Dermis blood vessel endothelial cell (primary cell): Measurements from ENCODE around the gene GAB2. TPM values are rescaled to one million over a fixed set of nuclear protein-coding genes. Genes with fewer than 3 reads are reported as not detected.
A peak's percentile ranks its signal among the peaks of the same experiment; 100 is the strongest.

Source experiments
- DNase-seq: peaks from one replicate; pipeline ENCODE4 v3.0.0; 2010
- total RNA-seq: library from RNA; depleted of rRNA; stranded (reverse); fragments of >200 nt; gene quantifications from 2 replicates; pipeline ENCODE4 v1.2.3, GENCODE V29; 2014

The GAB2 gene
- total RNA-seq, 1 donor from 2014 or later: 19.4 TPM

DNA sequence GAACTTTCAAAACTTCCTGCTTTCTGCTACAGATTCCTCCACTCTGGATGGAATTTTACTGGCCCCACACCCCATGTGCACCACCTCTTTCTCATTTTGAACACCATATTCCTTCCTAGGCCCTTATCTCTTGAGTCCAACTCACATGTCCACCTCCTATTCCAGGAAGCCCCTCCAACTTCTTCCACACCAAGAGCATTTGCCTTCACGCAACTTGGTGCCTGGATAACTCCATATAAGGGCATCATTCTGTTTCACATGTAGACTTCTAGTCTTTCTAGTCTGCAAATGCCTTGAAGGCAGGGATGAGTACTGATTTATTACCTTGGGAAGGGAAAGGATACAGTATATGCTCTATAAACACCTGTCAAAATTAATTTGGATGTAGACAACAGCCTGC is 17.5 kb downstream of the GAB2 start:
- DNase-seq: no peak

DNA sequence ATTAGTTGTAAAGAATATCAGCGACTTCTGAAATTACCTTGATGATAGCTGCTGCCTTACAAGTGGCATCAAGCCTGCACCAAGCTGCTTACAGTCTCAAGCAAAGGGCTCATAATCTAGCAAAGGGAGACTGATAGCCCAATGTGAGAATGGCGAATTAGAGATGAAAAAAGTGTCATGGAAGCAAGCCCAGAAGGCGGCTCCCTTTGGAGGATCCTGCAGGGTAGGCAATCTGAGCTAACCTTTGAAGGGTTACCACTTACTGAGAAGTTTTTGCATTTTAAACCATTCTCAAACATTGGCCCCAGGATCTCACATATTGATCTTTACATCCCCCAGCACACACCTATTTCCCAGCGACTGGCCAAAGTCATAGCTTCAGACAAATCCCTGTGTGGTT is 18.5 kb downstream of the GAB2 start:
- DNase-seq: no peak

DNA sequence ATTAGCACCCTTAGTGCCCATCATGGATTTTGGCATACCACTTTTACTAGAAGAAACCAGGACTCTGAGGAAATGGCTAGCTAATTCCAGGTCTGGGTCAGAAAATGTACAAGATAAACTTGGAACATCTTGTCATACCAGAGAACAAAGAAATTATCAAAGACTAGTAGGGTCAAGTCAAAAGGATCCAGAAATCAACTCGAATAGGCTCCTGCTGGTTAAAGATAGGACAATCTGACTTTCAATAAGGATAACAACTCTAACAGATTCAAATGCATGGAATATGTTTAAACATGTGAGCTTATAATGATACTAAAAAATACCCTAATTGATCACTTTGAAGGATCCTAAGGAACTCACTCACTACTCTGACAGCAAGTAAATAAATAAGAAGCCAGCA is 18.9 kb downstream of the GAB2 start:
- DNase-seq: no peak

DNA sequence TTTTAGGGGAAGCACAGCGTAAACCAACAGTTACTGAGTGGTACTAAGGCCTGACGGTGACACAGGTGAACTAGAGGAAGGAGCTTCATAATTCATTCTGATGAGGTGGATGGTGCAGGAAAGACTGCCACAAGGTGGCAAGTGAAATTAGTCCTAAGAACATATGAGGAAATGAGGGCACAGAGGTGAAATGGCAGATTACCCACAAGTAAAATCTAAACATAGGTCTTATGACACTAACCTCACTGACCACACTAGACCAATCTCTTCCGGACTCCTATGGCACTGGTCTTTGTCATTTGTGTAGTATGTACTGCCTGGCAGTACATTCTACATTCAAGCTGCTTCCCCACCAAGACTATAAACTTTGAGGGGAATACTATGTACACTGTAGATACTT is 20.2 kb downstream of the GAB2 start:
- no peak for DNase-seq

DNA sequence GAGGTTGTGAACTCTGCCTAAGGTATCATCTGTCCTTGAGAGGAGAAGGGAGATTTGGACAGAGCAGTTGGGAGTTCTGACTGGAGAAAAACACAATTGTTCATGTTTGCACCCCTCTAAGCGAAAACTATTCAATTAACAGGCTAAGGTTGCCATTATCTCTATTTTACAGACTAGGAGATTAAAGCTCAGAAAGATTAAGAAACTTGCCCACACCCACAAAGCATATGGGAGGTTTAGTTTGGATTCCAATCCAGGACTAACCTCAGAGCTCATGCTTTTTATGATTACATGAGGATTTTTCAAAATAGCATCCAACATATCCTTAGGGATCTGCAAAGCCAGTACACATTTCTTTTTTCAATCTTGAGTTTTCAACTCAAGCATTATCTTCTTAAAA is 22.0 kb downstream of the GAB2 start:
- DNase-seq: no peak

DNA sequence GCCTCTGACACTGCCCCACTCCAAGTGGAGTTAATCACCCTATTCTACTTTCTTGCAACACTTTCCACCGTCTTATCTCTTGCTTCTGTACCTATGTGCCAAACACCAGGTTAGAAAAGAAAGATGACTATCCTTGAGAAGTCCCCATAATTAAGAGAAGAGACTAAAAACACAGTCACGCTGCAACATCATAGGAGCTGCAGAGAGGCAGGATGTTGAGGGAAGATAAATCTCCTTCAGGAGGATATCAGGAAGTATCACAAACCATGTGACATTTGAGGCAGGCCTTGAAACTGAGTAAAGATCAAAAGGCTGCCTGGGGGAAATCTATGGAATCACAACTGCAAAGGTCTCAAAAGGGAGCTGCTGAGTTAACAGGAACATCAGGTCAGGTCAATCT is 24.8 kb downstream of the GAB2 start:
- no peak for DNase-seq

DNA sequence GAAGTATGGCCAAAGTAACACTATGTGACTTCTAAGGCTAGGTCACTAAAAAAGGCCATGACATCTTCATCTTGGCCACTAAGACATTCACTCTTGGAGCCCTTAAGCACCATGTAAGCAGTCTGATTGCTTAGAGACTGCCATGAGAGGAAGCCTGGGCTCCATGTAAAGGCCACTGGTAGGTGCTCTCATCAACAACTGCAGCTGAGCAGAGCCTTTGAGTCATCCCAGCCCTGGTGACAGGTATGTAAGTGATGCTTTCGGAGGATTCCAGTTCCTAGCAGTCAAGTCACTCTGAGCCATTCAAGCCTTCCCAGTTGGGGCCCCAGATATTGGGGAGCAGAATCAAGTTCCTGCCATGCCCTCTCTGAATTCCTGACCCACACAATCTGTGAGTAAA is 26.2 kb downstream of the GAB2 start:
- no peak for DNase-seq

DNA sequence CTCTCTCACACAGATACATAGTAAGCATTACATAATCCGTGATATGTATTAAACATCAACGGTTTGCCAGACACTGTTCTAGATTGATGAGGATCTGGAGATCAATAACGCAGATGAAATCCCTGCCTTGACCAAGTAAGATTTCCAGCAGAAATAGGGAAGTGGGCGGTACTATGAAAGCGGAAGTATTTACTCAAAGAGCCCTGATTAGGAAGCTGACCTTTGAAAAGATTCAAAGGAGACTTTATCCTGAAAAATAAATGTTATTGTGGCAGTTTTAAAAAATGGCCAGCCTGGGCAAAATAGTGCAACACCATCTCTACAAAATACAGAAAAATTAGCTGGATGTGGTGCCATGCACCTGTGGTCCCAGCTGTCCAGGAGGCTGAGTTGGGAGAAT is 26.8 kb downstream of the GAB2 start:
- peak; percentile 9 for DNase-seq

DNA sequence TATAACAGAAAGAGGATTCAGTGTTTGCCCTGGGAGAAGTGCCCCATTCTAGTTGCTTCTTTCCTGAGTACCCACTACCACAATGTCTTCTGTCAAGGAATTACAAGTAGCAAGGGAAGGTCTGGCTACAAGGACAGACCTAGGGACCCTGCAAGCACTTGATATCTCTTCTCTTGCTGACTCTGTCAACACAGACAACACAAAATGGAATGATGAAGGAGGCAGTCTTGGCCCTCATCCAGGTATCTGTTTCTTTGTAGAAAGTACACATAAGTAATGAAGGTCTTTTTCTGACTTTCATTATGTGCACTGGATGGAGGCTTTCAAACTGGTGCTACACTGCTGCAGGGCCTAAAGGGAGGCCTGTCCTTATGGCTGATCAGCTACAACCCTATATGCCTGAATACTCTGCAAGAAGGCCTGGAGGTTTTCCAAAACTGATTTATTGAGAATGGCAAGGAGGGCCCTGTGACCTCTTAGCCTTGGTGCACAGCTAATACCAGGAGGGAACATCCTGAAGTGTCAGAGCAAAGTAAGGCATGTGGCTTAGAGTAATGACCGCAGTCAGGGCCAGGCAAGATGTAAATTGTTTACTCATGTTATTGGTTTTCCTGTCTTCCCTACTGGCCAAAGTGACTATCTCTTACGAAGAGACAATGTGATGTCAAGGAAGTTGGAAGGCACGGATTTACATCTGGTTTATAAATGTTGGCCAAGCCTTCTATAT is 31.2 kb downstream of the GAB2 start:
- no peak for DNase-seq

DNA sequence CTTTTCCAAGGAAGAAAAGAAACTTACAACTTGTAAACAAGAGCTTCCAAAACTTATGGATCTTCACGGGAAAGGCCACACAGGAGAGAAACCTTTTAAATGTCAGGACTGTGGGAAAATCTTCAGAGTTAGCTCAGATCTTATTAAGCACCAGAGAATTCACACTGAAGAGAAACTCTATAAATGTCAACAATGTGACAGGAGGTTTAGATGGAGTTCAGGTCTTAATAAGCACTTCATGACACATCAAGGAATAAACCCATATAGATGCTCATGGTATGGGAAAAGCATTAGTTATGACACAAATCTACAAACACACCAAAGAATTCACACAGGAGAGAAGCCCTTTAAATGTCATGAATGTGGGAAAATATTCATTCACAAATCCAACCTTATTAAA is 32.4 kb downstream of the GAB2 start:
- no peak for DNase-seq

DNA sequence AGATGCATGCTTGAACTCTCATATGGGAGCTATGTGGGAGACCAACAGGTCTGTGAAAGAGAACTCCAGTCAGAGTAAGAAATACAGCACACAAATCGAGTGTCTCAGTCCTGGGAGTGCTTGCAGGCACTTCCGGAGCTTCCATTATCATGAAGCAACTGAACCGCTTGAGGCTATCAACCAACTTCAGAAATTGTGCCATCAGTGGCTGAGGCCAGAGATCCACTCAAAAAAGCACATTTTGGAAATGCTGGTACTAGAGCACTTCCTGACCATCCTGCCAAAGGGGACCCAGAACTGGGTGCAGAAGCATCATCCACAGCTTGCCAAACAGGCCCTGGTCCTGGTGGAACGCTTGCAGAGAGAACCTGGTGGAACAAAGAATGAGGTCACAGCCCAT is 33.4 kb downstream of the GAB2 start:
- DNase-seq: no peak

DNA sequence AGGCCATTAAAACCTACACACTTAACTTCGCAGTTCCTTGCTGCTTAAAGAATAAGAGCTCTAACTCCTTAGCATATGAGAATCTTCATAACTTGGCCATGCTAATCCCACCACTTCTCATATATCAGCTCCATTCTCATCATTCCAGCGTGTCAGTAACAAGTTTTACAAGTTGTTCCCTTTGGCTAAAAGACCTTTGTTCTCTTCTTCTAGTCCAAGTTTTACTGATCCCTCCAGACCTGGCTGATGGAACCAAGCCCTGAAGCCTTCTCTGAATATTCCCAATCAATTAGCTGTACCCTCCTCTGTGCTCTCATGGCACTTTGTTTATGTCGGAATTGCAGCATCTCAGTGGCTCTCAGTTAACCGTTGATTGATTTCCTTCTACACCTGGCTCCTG is 35.8 kb downstream of the GAB2 start:
- DNase-seq: no peak

DNA sequence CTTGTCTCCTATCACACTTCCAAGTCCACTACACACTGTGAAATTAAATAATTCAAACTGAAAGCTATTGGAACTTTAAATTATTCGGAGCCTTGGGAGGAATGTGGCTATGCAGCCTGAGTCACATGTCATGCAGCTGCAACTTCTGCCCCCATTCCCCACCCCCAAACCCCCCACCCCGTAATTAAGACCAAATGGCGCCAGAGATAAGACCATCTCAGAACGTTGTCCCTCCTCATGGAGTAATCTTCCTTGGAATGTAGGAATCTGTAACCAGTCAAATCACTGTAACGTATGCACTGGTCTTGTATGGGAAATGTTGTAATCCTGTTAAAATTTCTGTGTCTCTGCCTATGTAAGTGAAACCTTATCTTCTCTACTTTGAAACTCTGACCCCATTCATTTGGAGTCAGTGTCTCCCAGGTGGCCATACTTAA is 37.0 kb downstream of the GAB2 start:
- no peak for DNase-seq

DNA sequence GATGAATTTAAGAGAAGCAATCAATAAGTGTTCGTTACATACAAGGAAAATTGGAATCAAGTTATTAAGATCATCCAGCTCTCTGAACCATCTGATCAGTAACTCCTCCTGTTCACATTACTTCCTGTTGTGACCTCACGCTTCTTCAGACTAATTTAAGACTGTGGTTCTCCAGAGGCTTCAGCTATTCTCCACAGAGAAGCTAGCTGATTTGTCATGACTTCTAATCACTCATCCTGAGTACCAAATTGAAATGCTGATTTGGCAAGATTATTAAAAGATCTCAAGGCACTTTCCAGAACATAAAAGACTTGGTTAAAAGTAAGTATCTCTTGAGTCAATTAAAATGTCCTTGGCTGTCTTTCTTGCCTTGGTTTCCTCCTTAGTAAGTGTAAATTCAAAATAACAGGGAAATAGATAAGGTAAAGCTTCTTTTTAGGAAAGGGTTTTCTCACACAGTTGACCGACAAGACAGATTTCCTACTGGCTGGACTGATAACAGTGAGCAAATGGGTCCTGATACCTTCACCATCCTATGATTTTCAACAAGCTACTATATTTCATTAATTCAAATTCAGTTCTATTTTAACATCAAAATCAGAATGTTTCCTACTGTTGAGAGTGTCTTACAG is 38.5 kb downstream of the GAB2 start:
- DNase-seq: no peak

DNA sequence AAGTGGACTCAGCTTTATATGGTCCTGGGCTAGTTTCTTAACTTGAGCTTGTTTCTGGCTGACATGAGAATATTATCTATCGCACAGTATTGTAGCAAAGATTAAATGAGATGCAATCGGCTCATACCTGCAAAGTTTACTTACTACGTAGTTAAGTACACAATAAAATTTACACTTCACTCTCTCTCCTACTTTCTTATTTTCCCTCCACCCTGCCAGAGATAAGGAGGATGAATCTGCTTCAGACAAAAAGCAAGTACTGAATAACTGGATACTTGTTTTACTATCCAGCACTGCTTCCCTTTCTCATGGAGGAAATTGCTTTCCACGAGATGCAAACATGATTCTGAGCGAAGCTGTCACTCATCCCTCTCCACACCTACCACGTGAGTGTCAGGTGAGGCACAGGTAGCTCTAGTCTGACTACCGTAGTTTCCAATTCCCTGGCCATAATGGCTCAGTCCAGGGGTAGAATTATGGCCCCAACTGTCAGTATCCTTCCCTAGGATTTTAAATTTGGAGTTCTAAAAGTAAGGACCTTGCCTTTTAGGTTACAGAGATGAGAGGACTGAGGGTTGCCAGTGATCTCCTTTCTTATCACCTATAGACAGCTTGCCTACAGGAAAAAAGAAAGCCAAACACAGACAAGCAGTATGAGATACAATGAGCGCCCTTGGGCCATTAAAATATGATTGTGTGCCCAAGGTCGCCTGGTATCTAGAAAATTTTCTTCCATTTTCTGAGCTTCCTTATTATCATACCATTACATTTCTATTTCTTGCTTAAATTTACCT is 39.8 kb downstream of the GAB2 start:
- DNase-seq: no peak

DNA sequence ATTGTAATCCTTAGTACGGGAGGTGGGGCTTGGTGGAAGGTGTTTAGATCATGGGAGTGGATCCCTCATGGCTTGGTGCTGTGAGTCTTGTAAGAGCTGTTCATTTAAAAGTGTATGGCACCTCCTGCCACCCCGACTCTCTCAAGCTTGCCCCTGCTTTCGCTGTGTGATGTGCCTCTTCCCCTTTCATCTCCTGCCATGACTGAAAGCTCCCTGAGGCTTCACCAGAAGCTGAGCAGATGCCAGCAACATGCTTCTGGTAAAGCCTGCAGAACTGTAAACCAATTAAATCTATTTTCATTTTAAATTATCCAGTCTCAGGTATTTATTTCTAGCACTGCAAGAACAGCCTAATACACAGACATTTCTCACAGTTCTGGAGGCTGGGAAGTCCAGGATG is 40.8 kb downstream of the GAB2 start:
- no peak for DNase-seq

DNA sequence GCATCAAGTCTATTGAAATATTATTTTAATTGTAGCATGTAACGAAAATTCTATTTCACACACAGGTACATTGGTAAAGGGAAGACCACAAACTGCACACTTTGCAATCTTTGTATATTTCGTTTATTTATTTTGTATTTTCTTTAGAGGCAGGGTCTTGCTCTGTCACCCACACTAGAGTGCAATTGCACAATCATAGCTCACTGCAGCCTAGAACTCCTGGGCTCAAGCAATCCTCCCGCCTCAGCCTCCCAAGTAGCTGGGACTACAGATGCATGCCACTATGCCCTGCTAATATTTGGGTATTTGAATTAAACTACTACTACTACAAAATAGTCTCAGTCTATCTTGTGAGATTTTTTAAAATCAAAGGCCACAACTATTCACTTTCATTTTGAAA is 42.7 kb downstream of the GAB2 start:
- no peak for DNase-seq

DNA sequence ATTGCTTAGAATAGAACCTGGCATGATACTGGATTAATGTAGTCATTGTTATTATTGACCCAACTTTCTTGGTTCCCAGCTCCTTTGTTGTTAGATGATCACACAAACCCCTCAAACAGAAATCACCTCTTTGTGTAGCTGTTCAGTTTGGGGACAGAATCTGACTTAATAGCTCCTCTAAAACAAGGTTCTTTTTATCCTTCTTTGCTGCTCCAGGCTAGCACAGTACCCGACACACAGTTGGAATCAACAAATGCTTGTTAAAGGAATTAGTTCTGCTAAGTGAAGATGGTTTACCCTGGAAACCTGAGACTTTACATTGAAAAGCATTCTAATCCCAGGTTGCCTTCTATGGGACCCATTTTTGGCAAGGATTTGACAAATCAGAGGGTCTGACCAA is 43.9 kb downstream of the GAB2 start:
- DNase-seq: no peak

DNA sequence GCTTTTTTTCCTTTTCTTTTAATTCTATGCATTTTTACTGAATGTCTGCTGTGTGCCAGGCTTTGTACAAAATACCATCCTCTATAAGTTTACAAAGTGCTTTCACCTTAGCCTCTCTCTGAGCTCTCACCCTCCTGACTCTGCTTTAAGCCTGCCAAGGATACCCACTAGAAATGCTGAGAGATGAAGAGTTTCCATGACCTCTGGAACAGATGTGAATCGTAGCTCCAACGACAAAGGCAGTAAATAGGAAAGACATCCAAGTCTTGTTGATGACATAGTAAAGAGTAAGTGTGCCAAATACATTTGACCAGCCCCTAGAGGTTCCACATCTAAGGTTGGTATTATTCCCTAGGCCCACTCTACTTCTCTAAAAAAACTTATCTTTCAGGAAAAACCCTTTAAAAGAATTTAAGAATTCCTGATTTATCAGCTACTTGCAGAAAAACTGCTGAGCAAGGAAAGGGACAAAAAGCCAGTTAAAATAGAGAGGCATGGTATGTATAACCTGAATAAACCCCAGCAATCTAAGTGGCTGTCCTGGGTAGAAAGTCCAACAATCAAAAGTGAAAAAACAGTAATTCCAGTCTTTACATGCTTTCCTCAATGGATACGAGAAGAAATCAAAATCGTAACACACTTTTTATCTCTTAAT is 45.4 kb downstream of the GAB2 start:
- no peak for DNase-seq

DNA sequence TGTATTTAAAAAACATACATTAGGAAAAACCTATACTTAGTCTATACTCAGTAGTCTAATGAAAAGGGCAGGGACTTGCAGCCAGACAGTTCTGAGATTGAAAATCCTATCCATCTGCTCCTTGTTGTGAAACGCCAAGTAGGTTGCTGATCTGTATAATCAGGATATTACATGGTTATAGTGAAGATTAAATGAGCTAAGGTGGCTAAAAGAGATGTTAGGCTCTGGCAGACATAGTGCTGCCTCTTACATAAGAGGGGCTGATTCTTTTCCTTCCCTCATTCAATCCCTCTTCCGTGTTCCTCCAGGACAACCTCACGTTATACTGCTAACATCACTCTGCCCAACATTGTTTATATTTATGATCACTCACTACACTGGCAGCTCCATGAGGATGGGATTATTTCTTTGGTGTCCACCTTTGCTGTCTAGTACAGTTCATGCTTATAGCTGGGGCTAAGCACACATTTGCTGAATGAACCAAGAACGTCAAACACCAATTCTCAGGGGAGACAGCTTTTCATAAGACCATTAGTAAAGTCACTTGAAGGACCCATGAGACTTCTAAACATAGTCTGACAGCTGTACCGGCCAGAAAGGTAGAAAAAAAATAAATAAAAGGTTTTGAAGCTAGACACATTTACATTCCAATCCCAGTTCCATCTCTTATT is 46.3 kb downstream of the GAB2 start:
- DNase-seq: no peak

DNA sequence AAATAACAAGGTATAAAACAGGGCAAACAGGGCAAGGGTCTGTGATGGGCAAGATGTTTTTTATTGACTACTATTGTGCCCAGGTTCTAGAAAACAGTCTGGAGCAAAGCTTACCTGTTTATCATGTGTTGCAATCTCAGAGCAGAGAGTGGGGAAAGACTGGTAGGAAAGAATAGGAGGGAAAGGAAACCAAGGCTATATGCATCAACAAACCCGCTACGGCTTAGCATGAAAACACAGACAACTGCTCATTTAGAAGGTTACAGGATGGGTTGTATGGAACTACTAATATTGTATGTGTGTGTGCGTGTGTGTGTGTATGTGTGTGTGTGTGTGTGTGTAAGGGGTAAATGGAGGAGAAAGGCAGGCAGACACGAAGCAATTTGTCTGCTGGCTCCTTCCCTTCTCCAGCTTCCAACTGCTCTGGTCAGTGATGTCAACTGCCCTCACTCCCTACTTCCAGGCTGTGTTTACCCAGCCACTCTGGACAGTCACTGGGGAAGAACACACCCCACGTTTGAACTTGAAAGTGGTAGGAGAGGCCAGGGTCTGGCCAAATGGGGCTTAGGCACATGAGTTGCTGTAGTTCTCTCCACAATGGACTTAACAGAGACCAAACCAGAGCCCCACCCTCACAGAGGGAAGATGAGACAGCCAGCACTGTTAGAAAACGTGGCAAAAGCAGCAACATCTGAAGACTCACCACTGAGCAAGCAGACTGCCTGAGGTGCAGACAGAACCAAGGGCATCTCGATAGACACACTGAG is 47.0 kb downstream of the GAB2 start:
- peak; percentile 31 for DNase-seq

DNA sequence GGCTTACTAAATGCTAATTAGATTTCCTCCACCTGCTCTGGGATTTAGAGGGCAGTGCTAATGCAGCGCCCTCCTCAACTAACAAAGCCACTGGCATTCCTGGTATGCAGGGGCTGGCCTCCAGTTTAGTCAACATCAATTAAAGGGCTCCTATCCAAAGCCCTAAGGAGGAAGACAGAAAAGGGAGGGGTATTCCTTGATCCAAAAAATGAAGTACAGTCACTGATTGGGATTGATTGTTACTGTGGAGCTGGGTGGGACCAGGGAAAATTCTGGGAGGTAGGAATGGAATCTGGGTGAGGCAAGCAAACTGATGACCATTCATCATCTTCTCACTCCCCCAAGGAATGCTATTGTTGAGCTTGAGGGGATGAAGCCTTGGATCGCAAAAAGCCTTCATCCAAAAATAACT is 52.2 kb downstream of the GAB2 start:
- peak; percentile 55 for DNase-seq
